WERI-Rb-1 (cell line): Measurements from ENCODE around the gene CD69.
"Not testable (repeated sequence)": the region's sequence is repeated elsewhere in the genome, so short reads cannot be mapped to it uniquely, and the experiment has no call there.

Experiments
- DNase-seq: peaks from one replicate; pipeline ENCODE4 v3.0.0-alpha.2; 2020
- H3K27ac ChIP-seq: fragments of 250-450 bp; sonication (Bioruptor Pico); 2 replicates; pipeline ENCODE4 v1.5.1; 2020; ENCODE audit warnings: mild to moderate bottlenecking, moderate library complexity
- H3K27me3 ChIP-seq: fragments of 250-450 bp; sonication (Bioruptor Pico); 2 replicates; pipeline ENCODE4 v1.5.1; 2021; ENCODE audit warnings: mild to moderate bottlenecking, low read depth, moderate library complexity; ENCODE audit not compliant: insufficient read depth, severe bottlenecking
- H3K36me3 ChIP-seq: fragments of 250-450 bp; sonication (Bioruptor Pico); 2 replicates; pipeline ENCODE4 v1.5.1; 2020; ENCODE audit warnings: mild to moderate bottlenecking, moderate library complexity
- H3K4me3 ChIP-seq: 2 replicates; pipeline ENCODE4 v1.5.1; 2011; ENCODE audit warnings: low read depth, mild to moderate bottlenecking, control low read depth, low read length
- H3K9me3 ChIP-seq: fragments of 250-450 bp; sonication (Bioruptor Pico); 2 replicates; pipeline ENCODE4 v1.5.1; 2021; ENCODE audit warnings: mild to moderate bottlenecking, moderate library complexity; ENCODE audit not compliant: severe bottlenecking
- CTCF ChIP-seq: IDR thresholded peaks from 2 replicates; pipeline ENCODE4 v1.5.1; 2011; ENCODE audit warnings: low read depth, mild to moderate bottlenecking, control low read depth, inconsistent platforms, low read length

CD69 gene

GRCh38 chr12:9740106-9740750, 20.5 kb downstream of the CD69 start:
- Histone ChIP-seq H3K4me3 (no peak overlapping the region), H3K9me3 (no peaks in the 10 kb centered on the region), H3K36me3 (no peaks in the 10 kb centered on the region), H3K27me3 (no peaks in the 10 kb centered on the region), H3K27ac (no peak overlapping the region)
- TF ChIP-seq CTCF: no peak
- DNase-seq: no peak

GRCh38 chr12:9739404-9740105, 21.1 kb downstream of the CD69 start:
- H3K4me3 ChIP-seq, H3K36me3 ChIP-seq, H3K9me3 ChIP-seq, H3K27ac ChIP-seq, H3K27me3 ChIP-seq, DNase-seq: not testable (repeated sequence)

GRCh38 chr12:9738905-9739304, 21.8 kb downstream of the CD69 start:
- H3K9me3 ChIP-seq, DNase-seq, H3K36me3 ChIP-seq, H3K27ac ChIP-seq, H3K27me3 ChIP-seq, H3K4me3 ChIP-seq: not testable (repeated sequence)

- no peak for DNase-seq
- Histone ChIP-seq H3K36me3 (no peaks in the 10 kb centered on the region), H3K27ac (no peak overlapping the region), H3K27me3 (no peaks in the 10 kb centered on the region), H3K4me3 (no peak overlapping the region), H3K9me3 (no peaks in the 10 kb centered on the region)
- no peak for TF ChIP-seq CTCF
These were observed 23.6 kb downstream of the CD69 start for GRCh38 chr12:9736936-9737705.

- H3K27me3 ChIP-seq: no peaks in the 10 kb centered on the region
- H3K27ac ChIP-seq: no peak overlapping the region
- H3K36me3 ChIP-seq: no peaks in the 10 kb centered on the region
- H3K9me3 ChIP-seq: no peaks in the 10 kb centered on the region
- DNase-seq: no peak
- no peak for TF ChIP-seq CTCF
- H3K4me3 ChIP-seq: no peak overlapping the region
These were observed 25.1 kb downstream of the CD69 start for GRCh38 chr12:9735601-9736000.

GRCh38 chr12:9732921-9733461, 27.7 kb downstream of the CD69 start, which contains the start of gene CLECL1:
TSS of gene CLECL1 (minus strand) at chr12:9733097.
- no peaks in the 10 kb centered on the region for H3K36me3 ChIP-seq
- no peaks in the 10 kb centered on the region for H3K27me3 ChIP-seq
- TF ChIP-seq CTCF: no peak
- no peaks in the 10 kb centered on the region for H3K9me3 ChIP-seq
- no peak within 1 kb of the TSS for H3K27ac ChIP-seq
- no peak within 1 kb of the TSS for H3K4me3 ChIP-seq
- DNase-seq: no peak
